Liver (tissue), 9 donors: ENCODE data around the gene FPR3. TPM values are rescaled to one million over a fixed set of nuclear protein-coding genes. Genes with fewer than 3 reads are reported as not detected.
A peak's percentile ranks its signal among the peaks of the same experiment; 100 is the strongest.

Experiments used
- DNase-seq: peaks from one replicate; pipeline ENCODE4 v3.0.0-alpha.2; 2017; ENCODE audit warnings: low spot score
- H3K27ac ChIP-seq, 2 donors: one replicate each; pipeline ENCODE4 v1.7.0; 2013; ENCODE audit warnings: inconsistent platforms in 2 of 2, low read length in 2 of 2, control low read depth in 1 of 2, low read depth in 1 of 2, mild to moderate bottlenecking in 1 of 2
- H3K27me3 ChIP-seq, 4 donors: one replicate each; pipeline versions ENCODE4 v1.6.1 to v1.7.0; 2013; ENCODE audit warnings: low read length in 3 of 4, inconsistent platforms in 1 of 4, mild to moderate bottlenecking in 1 of 4, moderate library complexity in 1 of 4; ENCODE audit not compliant: control insufficient read depth in 4 of 4, insufficient read depth in 4 of 4
- H3K36me3 ChIP-seq, 4 donors: one replicate each; pipeline versions ENCODE4 v1.6.1 to v1.7.0; 2013; ENCODE audit warnings: low read length in 3 of 4, mild to moderate bottlenecking in 3 of 4, low read depth in 1 of 4, moderate library complexity in 1 of 4; ENCODE audit not compliant: control insufficient read depth in 4 of 4, insufficient read depth in 3 of 4
- H3K4me1 ChIP-seq, 4 donors: one replicate each; pipeline versions ENCODE4 v1.6.1 to v1.7.0; 2013; ENCODE audit warnings: low read length in 3 of 4, mild to moderate bottlenecking in 3 of 4, moderate library complexity in 1 of 4; ENCODE audit not compliant: control insufficient read depth in 4 of 4, insufficient read depth in 4 of 4
- H3K4me3 ChIP-seq, 3 donors: one replicate each; pipeline versions ENCODE4 v1.6.1 to v1.7.0; 2013; ENCODE audit warnings: low read length in 3 of 3, control low read depth in 1 of 3, low read depth in 1 of 3, mild to moderate bottlenecking in 1 of 3
- H3K9ac ChIP-seq, 2 donors: one replicate each; pipeline ENCODE4 v1.7.0; 2013; ENCODE audit warnings: low read length in 2 of 2, mild to moderate bottlenecking in 2 of 2, moderate library complexity in 2 of 2, control low read depth in 1 of 2, low read depth in 1 of 2
- H3K9me3 ChIP-seq, 4 donors: one replicate each; pipeline versions ENCODE4 v1.6.1 to v1.7.0; 2013; ENCODE audit warnings: low read length in 3 of 4; ENCODE audit not compliant: control insufficient read depth in 4 of 4
- EGR1 ChIP-seq, 2 donors: IDR thresholded peaks; 2 replicates each; pipeline ENCODE4 v1.6.1; 2016 to 2018; ENCODE audit warnings: antibody characterized with exemption in 2 of 2, low read depth in 2 of 2
- FOXA1 ChIP-seq: IDR thresholded peaks from 2 replicates; pipeline ENCODE4 v1.6.1; 2016; ENCODE audit warnings: antibody characterized with exemption
- FOXA2 ChIP-seq: IDR thresholded peaks from 2 replicates; pipeline ENCODE4 v1.6.1; 2016; ENCODE audit warnings: antibody characterized with exemption
- GABPA ChIP-seq, 2 donors: IDR thresholded peaks in 1 of 2; conservative IDR thresholded peaks in 1 of 2; 2 replicates each; pipeline ENCODE4 v1.6.1; 2016; ENCODE audit warnings: antibody characterized with exemption in 2 of 2, mild to moderate bottlenecking in 1 of 2, moderate library complexity in 1 of 2
- HNF4A ChIP-seq, 2 donors: conservative IDR thresholded peaks; 2 replicates each; pipeline ENCODE4 v1.6.1; 2016; ENCODE audit warnings: antibody characterized with exemption in 2 of 2, mild to moderate bottlenecking in 2 of 2
- HNF4G ChIP-seq: IDR thresholded peaks from 2 replicates; pipeline ENCODE4 v1.6.1; 2016; ENCODE audit warnings: antibody characterized with exemption
- JUND ChIP-seq, 2 donors: IDR thresholded peaks; 2 replicates each; pipeline ENCODE4 v1.6.1; 2016; ENCODE audit warnings: antibody characterized with exemption in 2 of 2
- NR2F2 ChIP-seq: IDR thresholded peaks from 2 replicates; pipeline ENCODE4 v1.6.1; 2016; ENCODE audit warnings: antibody characterized with exemption
- RAD21 ChIP-seq, 2 donors: IDR thresholded peaks; 2 replicates each; pipeline ENCODE4 v1.6.1; 2016; ENCODE audit warnings: antibody characterized with exemption in 2 of 2, mild to moderate bottlenecking in 2 of 2
- RXRA ChIP-seq, 2 donors: IDR thresholded peaks; 2 replicates each; pipeline ENCODE4 v1.6.1; 2017 to 2018; ENCODE audit warnings: antibody characterized with exemption in 2 of 2, mild to moderate bottlenecking in 1 of 2
- SP1 ChIP-seq: IDR thresholded peaks from 2 replicates; pipeline ENCODE4 v1.6.1; 2018; ENCODE audit warnings: antibody characterized with exemption, mild to moderate bottlenecking
- TAF1 ChIP-seq: conservative IDR thresholded peaks from 2 replicates; pipeline ENCODE4 v1.6.1; 2016; ENCODE audit warnings: antibody characterized with exemption, mild to moderate bottlenecking
- YY1 ChIP-seq: IDR thresholded peaks from 2 replicates; pipeline ENCODE4 v1.6.1; 2016; ENCODE audit warnings: antibody characterized with exemption, mild to moderate bottlenecking
- WGBS: extraction: QIAGEN DNeasy Blood & Tissue Kit; methylation state at CpG from one replicate; pipeline ENCODE4 v1.1.7; 2013; 5-methylcytosine and 5-hydroxymethylcytosine counted together
- polyA plus RNA-seq, 2 donors: library from polyadenylated mRNA; stranded (reverse) in 1 of 2; unstranded in 1 of 2; fragments of 200-250 nt in 1 of 2; fragments of >200 nt in 1 of 2; fragmentation: Nextera tagmentation in 1 of 2; extraction: Ambion mirVana in 1 of 2; gene quantifications; one replicate each; pipeline versions ENCODE4 v1.2.1 to v1.2.3, GENCODE V29; 2013 to 2015
- total RNA-seq, 2 donors: library from RNA; depleted of rRNA; stranded (reverse); fragments of >200 nt; gene quantifications; one replicate each; pipeline ENCODE4 v1.2.3, GENCODE V29; 2014
- TF ChIP-seq, protein P1 (sequence below): IDR thresholded peaks from 2 replicates; pipeline ENCODE4 v1.6.1; 2016; ENCODE audit warnings: antibody characterized with exemption
- TF ChIP-seq, protein P2 (sequence below): IDR thresholded peaks from 2 replicates; pipeline ENCODE4 v1.6.1; 2016; ENCODE audit warnings: antibody characterized with exemption
- TF ChIP-seq, protein P3 (sequence below): IDR thresholded peaks from 2 replicates; pipeline ENCODE4 v1.6.1; 2016; ENCODE audit warnings: antibody characterized with exemption
- TF ChIP-seq, protein P4 (sequence below): IDR thresholded peaks from 2 replicates; pipeline ENCODE4 v1.6.1; 2016; ENCODE audit warnings: antibody characterized with exemption, mild to moderate bottlenecking
- TF ChIP-seq, protein P5 (sequence below): fragments of 150-350 bp; IDR thresholded peaks from 2 replicates; pipeline ENCODE4 v1.5.1; 2017; ENCODE audit warnings: improper control_type of control experiment, low read depth, low read length; ENCODE audit not compliant: missing input control
- donor health status: healthy.
- donor health status: healthy.
- donor health status: healthy.
- donor health status: healthy.
- donor health status: healthy.

The FPR3 gene
- total and polyA plus RNA-seq, 4 donors: 1.0 to 7.8 (median 4.1) TPM

DNA sequence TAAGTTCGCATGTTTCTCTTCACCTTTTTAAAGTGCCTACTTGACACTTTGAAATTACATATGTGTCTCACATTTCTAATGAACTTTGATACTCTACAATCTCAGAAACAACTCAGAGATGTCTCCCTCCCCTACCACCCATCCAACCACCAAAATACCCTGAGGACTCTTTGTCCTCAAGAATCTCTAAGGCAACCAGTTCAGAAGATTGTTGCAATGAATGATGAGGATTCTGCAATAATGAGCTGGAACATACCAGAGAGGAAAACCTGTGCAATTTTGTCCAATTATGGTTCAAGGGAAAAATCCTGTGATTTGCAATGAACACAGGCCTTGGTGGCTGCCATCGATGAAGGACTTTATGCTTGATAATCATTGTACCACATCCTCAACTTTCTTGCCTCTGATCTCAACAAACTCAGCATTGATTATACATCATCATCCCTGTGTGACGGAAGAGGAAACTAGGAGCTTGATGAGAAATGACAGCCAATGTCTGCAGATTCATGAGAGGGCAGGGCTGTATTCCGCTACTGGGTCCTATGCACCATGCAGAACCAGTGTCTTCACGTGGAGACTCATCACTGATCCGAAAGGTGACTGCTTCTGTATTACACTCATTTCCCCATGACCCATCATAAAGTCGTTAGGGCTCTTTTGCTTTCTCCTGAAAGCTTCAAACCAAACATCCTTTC is 44.4 kb upstream of the FPR3 start (continued):
- TF ChIP-seq, protein P1, sequence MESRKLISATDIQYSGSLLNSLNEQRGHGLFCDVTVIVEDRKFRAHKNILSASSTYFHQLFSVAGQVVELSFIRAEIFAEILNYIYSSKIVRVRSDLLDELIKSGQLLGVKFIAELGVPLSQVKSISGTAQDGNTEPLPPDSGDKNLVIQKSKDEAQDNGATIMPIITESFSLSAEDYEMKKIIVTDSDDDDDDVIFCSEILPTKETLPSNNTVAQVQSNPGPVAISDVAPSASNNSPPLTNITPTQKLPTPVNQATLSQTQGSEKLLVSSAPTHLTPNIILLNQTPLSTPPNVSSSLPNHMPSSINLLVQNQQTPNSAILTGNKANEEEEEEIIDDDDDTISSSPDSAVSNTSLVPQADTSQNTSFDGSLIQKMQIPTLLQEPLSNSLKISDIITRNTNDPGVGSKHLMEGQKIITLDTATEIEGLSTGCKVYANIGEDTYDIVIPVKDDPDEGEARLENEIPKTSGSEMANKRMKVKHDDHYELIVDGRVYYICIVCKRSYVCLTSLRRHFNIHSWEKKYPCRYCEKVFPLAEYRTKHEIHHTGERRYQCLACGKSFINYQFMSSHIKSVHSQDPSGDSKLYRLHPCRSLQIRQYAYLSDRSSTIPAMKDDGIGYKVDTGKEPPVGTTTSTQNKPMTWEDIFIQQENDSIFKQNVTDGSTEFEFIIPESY: no peak
- TF ChIP-seq, protein P2, sequence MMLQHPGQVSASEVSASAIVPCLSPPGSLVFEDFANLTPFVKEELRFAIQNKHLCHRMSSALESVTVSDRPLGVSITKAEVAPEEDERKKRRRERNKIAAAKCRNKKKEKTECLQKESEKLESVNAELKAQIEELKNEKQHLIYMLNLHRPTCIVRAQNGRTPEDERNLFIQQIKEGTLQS: no peak
- TF ChIP-seq TAF1 (no peak), YY1 (no peak), JUND (IDR thresholded peaks at IDR 0.05) (no peak)

DNA sequence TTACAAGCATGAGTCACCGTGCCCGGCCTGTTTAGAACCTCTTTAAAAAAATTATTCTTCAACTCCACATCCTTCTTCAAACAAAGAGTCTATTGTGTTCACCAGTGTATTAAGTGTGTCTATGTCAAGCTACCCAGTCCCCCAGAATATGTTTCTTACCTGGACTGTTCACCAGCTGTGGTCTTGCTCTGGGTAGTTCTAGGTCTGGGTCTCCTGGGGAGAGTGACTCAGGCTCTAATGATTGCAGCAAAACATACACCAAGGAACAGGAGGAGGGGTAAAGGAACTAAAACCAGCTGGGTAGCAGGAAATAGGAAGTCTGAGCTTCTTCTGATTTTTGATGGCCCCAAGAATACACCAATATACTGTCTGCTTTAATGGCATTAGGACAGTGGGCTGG is 43.3 kb upstream of the FPR3 start, which contains the start of gene FPR1:
FPR1 (minus strand) TSS at position 224 of the 400 bp plus-strand sequence. CDS start 4,884 bp downstream, outside the sequence.
- TF ChIP-seq FOXA2 (no peak), NR2F2 (no peak), YY1 (no peak), EGR1 (IDR thresholded peaks at IDR 0.05; ENCODE audit: low read depth in 2 of 2) (no peak), GABPA (IDR thresholded peaks at IDR 0.05 in 1 of 2, conservative IDR thresholded peaks at IDR 0.05 in 1 of 2) (no peak), TAF1 (no peak), SP1 (no peak), HNF4A (conservative IDR thresholded peaks at IDR 0.05) (no peak), RAD21 (IDR thresholded peaks at IDR 0.05) (no peak), HNF4G (no peak), RXRA (IDR thresholded peaks at IDR 0.05) (no peak), FOXA1 (no peak), JUND (IDR thresholded peaks at IDR 0.05) (no peak)
- TF ChIP-seq, protein P3, sequence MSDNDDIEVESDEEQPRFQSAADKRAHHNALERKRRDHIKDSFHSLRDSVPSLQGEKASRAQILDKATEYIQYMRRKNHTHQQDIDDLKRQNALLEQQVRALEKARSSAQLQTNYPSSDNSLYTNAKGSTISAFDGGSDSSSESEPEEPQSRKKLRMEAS: no peak
- TF ChIP-seq, protein P2: no peak
- TF ChIP-seq, protein P1: no peak
- TF ChIP-seq, protein P4, sequence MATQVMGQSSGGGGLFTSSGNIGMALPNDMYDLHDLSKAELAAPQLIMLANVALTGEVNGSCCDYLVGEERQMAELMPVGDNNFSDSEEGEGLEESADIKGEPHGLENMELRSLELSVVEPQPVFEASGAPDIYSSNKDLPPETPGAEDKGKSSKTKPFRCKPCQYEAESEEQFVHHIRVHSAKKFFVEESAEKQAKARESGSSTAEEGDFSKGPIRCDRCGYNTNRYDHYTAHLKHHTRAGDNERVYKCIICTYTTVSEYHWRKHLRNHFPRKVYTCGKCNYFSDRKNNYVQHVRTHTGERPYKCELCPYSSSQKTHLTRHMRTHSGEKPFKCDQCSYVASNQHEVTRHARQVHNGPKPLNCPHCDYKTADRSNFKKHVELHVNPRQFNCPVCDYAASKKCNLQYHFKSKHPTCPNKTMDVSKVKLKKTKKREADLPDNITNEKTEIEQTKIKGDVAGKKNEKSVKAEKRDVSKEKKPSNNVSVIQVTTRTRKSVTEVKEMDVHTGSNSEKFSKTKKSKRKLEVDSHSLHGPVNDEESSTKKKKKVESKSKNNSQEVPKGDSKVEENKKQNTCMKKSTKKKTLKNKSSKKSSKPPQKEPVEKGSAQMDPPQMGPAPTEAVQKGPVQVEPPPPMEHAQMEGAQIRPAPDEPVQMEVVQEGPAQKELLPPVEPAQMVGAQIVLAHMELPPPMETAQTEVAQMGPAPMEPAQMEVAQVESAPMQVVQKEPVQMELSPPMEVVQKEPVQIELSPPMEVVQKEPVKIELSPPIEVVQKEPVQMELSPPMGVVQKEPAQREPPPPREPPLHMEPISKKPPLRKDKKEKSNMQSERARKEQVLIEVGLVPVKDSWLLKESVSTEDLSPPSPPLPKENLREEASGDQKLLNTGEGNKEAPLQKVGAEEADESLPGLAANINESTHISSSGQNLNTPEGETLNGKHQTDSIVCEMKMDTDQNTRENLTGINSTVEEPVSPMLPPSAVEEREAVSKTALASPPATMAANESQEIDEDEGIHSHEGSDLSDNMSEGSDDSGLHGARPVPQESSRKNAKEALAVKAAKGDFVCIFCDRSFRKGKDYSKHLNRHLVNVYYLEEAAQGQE: no peak
- TF ChIP-seq, protein P5, sequence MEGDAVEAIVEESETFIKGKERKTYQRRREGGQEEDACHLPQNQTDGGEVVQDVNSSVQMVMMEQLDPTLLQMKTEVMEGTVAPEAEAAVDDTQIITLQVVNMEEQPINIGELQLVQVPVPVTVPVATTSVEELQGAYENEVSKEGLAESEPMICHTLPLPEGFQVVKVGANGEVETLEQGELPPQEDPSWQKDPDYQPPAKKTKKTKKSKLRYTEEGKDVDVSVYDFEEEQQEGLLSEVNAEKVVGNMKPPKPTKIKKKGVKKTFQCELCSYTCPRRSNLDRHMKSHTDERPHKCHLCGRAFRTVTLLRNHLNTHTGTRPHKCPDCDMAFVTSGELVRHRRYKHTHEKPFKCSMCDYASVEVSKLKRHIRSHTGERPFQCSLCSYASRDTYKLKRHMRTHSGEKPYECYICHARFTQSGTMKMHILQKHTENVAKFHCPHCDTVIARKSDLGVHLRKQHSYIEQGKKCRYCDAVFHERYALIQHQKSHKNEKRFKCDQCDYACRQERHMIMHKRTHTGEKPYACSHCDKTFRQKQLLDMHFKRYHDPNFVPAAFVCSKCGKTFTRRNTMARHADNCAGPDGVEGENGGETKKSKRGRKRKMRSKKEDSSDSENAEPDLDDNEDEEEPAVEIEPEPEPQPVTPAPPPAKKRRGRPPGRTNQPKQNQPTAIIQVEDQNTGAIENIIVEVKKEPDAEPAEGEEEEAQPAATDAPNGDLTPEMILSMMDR: no peak
- Histone ChIP-seq H3K9ac (no peak within 1 kb of the TSS), H3K36me3 (no peaks in the 10 kb centered on the region), H3K27ac (peak within 1 kb of the TSS; percentile 37 to 39), H3K9me3 (peaks cover 0 to 6% (median 2%) of the 10 kb centered on the region in 4 donors), H3K27me3 (no peaks in the 10 kb centered on the region), H3K4me3 (peak within 1 kb of the TSS in 2 of 3 donors; percentile 15 to 18), H3K4me1 (peaks cover 0 to 2% (median 0%) of the 10 kb centered on the region in 4 donors)
- 74% methylated on average over 2 of the region's 2 CpGs for WGBS
- no peak for DNase-seq
